SK-N-MC (cell line): Measurements from ENCODE around the gene PLXNA4.

Source experiments
- EZH2 ChIP-seq: fragments of 200-600 bp; sonication (generic); IDR thresholded peaks from one replicate; pipeline ENCODE4 v1.6.1; 2017; ENCODE audit warnings: antibody characterized with exemption
- FOXP2 ChIP-seq: optimal IDR thresholded peaks from 2 replicates; pipeline ENCODE3; 2011; ENCODE audit warnings: mild to moderate bottlenecking, moderate library complexity; ENCODE audit not compliant: insufficient read depth; ENCODE audit errors: extremely low read length, control extremely low read depth
- POLR2AphosphoS5 ChIP-seq: IDR thresholded peaks from 2 replicates; pipeline ENCODE4 v1.6.1; 2012; ENCODE audit warnings: mild to moderate bottlenecking, low read depth, low read length, borderline replicate concordance

GRCh38 chr7:132155715-132156114 is 420.6 kb downstream of the PLXNA4 start:
- TF ChIP-seq POLR2AphosphoS5 = no peak
- TF ChIP-seq EZH2 = no peak
- TF ChIP-seq FOXP2 = no peak
